CD4-positive, alpha-beta T cell treated with Interleukin-17A for 1 hour (primary cell): ENCODE measurements around the gene IL1RAP.
"Not testable (repeated sequence)": the region's sequence is repeated elsewhere in the genome, so short reads cannot be mapped to it uniquely, and the experiment has no call there.

Source experiments
- DNase-seq: peaks from one replicate; pipeline ENCODE4 v3.0.0-alpha.2; 2020

Gene IL1RAP

GRCh38 chr3:190512666-190513065, 1.2 kb upstream of the IL1RAP start:
- no peak for DNase-seq

- DNase-seq: peak; percentile 25
Observed at GRCh38 chr3:190514413-190515153, 698 bp downstream of the IL1RAP start.

- no peak for DNase-seq
Observed at GRCh38 chr3:190516416-190516815, 2.5 kb downstream of the IL1RAP start.

GRCh38 chr3:190517687-190518086, 3.8 kb downstream of the IL1RAP start:
- DNase-seq: no peak

GRCh38 chr3:190518531-190518930, 4.6 kb downstream of the IL1RAP start:
- DNase-seq: not testable (repeated sequence)

- DNase-seq: no peak
Observed at GRCh38 chr3:190519886-190520285, 6.0 kb downstream of the IL1RAP start.

GRCh38 chr3:190521998-190522397, 8.1 kb downstream of the IL1RAP start:
- no peak for DNase-seq

- DNase-seq: no peak
Observed at GRCh38 chr3:190522621-190523222, 8.8 kb downstream of the IL1RAP start.

GRCh38 chr3:190524942-190525341, 11.1 kb downstream of the IL1RAP start:
- no peak for DNase-seq

- DNase-seq: no peak
Observed at GRCh38 chr3:190525634-190526033, 11.7 kb downstream of the IL1RAP start.

GRCh38 chr3:190526787-190527762, 13.2 kb downstream of the IL1RAP start:
- DNase-seq: no peak

- DNase-seq: no peak
Observed at GRCh38 chr3:190528706-190529105, 14.8 kb downstream of the IL1RAP start.

GRCh38 chr3:190531406-190531805, 17.5 kb downstream of the IL1RAP start:
- DNase-seq: no peak

- no peak for DNase-seq
Observed at GRCh38 chr3:190532731-190533203, 18.9 kb downstream of the IL1RAP start.

GRCh38 chr3:190533511-190534281, 19.8 kb downstream of the IL1RAP start:
- DNase-seq: no peak

GRCh38 chr3:190534386-190534785, 20.5 kb downstream of the IL1RAP start:
- no peak for DNase-seq

- DNase-seq: no peak
Observed at GRCh38 chr3:190534986-190535385, 21.1 kb downstream of the IL1RAP start.

GRCh38 chr3:190537146-190537545, 23.3 kb downstream of the IL1RAP start:
- DNase-seq: no peak

GRCh38 chr3:190538288-190538687, 24.4 kb downstream of the IL1RAP start:
- no peak for DNase-seq

GRCh38 chr3:190539526-190539925, 25.6 kb downstream of the IL1RAP start:
- DNase-seq: no peak

GRCh38 chr3:190541008-190541407, 27.1 kb downstream of the IL1RAP start:
- DNase-seq: no peak

- no peak for DNase-seq
Observed at GRCh38 chr3:190541560-190541959, 27.7 kb downstream of the IL1RAP start.

GRCh38 chr3:190542846-190543245, 29.0 kb downstream of the IL1RAP start:
- DNase-seq: no peak
